Gastroesophageal sphincter (tissue), 4 donors: Measurements from ENCODE around the gene NAB2. TPM values are rescaled to one million over a fixed set of nuclear protein-coding genes. Genes with fewer than 3 reads are reported as not detected.

Experiments
- ATAC-seq: fragments of 150-250 bp; one replicate; pipeline ENCODE4 v1.9.1; 2016; ENCODE audit warnings: mild to moderate bottlenecking, moderate library complexity
- H3K27ac ChIP-seq, 4 donors: fragments of 200-600 bp; sonication (generic) in 3 of 4; 1 replicate in 3 of 4; 2 replicates in 1 of 4; pipeline ENCODE4 v1.5.1; 2016 to 2019
- H3K27me3 ChIP-seq: fragments of 200-600 bp; sonication (generic); one replicate; pipeline ENCODE4 v1.5.1; 2019
- H3K36me3 ChIP-seq, 2 donors: fragments of 200-600 bp; sonication (generic); one replicate each; pipeline ENCODE4 v1.5.1; 2019; ENCODE audit warnings: control low read depth in 1 of 2
- H3K4me1 ChIP-seq, 3 donors: fragments of 200-600 bp; sonication (generic); 1 replicate in 2 of 3; 2 replicates in 1 of 3; pipeline ENCODE4 v1.5.1; 2016 to 2019; ENCODE audit warnings: control low read depth in 2 of 3
- H3K4me3 ChIP-seq, 2 donors: fragments of 200-600 bp; sonication (generic); one replicate each; pipeline ENCODE4 v1.5.1; 2019; ENCODE audit warnings: mild to moderate bottlenecking in 1 of 2, moderate library complexity in 1 of 2
- H3K9me3 ChIP-seq, 3 donors: fragments of 200-600 bp; sonication (generic); one replicate each; pipeline ENCODE4 v1.5.1; 2017 to 2019; ENCODE audit warnings: control low read depth in 2 of 3
- EP300 ChIP-seq: sonication (generic); formaldehyde crosslinking; IDR thresholded peaks from one replicate; pipeline ENCODE4 v1.6.1; 2017; ENCODE audit warnings: antibody characterized with exemption, mild to moderate bottlenecking
- POLR2A ChIP-seq, 2 donors: fragments of 450-650 bp; IDR thresholded peaks; one replicate each; pipeline ENCODE4 v1.6.1; 2017; ENCODE audit warnings: antibody characterized with exemption in 2 of 2, mild to moderate bottlenecking in 2 of 2, moderate library complexity in 1 of 2
- POLR2AphosphoS5 ChIP-seq: sonication (generic); formaldehyde crosslinking; IDR thresholded peaks from one replicate; pipeline ENCODE4 v1.6.1; 2017; ENCODE audit warnings: antibody characterized with exemption
- WGBS, 2 donors: methylation state at CpG; one replicate each; pipeline ENCODE4 v1.1.5; 2018; ENCODE audit warnings: low coverage in 1 of 2; 5-methylcytosine and 5-hydroxymethylcytosine counted together
- total RNA-seq, 4 donors: library from RNA; depleted of rRNA; stranded (reverse); fragments of >200 nt; gene quantifications; one replicate each; pipeline ENCODE4 v1.1.0, GENCODE V29; 2016
- TF ChIP-seq, protein P1 (sequence below), 4 experiments: fragments of 200-600 bp in 2 of 4; fragments of 450-650 bp in 2 of 4; sonication (generic) in 1 of 4; IDR thresholded peaks; one replicate each; pipeline ENCODE4 v1.5.1; 2017 to 2019; ENCODE audit warnings: antibody characterized with exemption in 4 of 4, mild to moderate bottlenecking in 2 of 4, moderate library complexity in 2 of 4

NAB2 gene
- total RNA-seq, 4 donors from 2014 or later, result 30.7 to 41.3 (median 38.8) TPM

DNA sequence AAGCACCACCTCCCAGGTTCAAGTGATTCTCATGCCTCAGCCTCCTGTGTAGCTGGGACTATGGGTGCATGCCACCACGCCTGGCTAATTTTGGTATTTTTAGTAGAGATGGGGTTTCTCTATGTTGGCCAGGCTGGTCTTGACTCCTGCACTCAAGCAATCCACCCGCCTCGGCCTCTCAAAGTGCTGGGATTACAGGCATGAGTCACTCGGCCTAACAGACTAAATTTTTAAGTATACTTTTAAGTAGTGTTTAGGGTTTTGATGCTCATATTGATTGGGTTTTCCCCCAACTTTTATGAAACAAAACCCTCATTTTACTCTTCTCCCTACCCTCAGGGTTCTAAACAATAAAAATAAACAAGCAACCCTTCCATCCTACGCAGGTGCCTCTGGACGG lies 44.4 kb upstream of the NAB2 start:
- H3K27ac ChIP-seq, result no peak overlapping the region
- H3K4me1 ChIP-seq, result no peaks in the 10 kb centered on the region
- peaks cover 15% of the 10 kb centered on the region for H3K27me3 ChIP-seq
- no peaks in the 10 kb centered on the region for H3K9me3 ChIP-seq
- no peak for ATAC-seq
- H3K4me3 ChIP-seq, result no peak overlapping the region
- no peaks in the 10 kb centered on the region for H3K36me3 ChIP-seq
- TF ChIP-seq EP300, result no peak
- no peak for TF ChIP-seq POLR2A (IDR thresholded peaks at IDR 0.05)
- no peak for TF ChIP-seq POLR2AphosphoS5
- TF ChIP-seq, protein P1, sequence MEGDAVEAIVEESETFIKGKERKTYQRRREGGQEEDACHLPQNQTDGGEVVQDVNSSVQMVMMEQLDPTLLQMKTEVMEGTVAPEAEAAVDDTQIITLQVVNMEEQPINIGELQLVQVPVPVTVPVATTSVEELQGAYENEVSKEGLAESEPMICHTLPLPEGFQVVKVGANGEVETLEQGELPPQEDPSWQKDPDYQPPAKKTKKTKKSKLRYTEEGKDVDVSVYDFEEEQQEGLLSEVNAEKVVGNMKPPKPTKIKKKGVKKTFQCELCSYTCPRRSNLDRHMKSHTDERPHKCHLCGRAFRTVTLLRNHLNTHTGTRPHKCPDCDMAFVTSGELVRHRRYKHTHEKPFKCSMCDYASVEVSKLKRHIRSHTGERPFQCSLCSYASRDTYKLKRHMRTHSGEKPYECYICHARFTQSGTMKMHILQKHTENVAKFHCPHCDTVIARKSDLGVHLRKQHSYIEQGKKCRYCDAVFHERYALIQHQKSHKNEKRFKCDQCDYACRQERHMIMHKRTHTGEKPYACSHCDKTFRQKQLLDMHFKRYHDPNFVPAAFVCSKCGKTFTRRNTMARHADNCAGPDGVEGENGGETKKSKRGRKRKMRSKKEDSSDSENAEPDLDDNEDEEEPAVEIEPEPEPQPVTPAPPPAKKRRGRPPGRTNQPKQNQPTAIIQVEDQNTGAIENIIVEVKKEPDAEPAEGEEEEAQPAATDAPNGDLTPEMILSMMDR (IDR thresholded peaks at IDR 0.05), result no peak
- WGBS, 2 donors, result 94% methylated on average over 5 of the region's 6 CpGs; no CpG with 5 or more reads in 1 of the 2 donors

DNA sequence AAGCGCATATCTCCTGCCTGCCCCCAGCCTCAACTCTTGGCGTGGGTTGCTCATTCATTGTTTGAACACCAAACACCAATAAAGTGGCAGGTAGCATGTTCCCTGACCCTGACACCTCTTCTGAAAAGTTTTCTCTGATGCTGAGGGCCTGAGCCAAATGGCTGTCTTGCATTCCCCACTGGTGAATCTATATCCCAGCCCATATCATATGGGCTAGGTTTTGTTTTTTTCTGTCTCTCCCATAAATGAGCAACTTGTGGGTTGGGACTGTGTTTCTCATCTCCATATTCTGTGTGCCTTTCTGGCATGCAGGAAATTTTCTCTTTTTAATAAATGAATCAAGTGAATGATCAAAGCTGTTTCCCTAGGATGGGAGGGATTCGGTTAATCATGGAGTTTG lies 44.0 kb upstream of the NAB2 start:
- Histone ChIP-seq H3K27ac (no peak overlapping the region), H3K36me3 (no peaks in the 10 kb centered on the region), H3K4me3 (no peak overlapping the region), H3K9me3 (no peaks in the 10 kb centered on the region), H3K4me1 (no peaks in the 10 kb centered on the region), H3K27me3 (peaks cover 15% of the 10 kb centered on the region)
- 100% methylated on average over 3 of the region's 3 CpGs; no CpG with 5 or more reads in 1 of the 2 donors for whole genome bisulfite sequencing, 2 donors
- TF ChIP-seq POLR2A (IDR thresholded peaks at IDR 0.05) (no peak), POLR2AphosphoS5 (no peak)
- no peak for ATAC-seq

DNA sequence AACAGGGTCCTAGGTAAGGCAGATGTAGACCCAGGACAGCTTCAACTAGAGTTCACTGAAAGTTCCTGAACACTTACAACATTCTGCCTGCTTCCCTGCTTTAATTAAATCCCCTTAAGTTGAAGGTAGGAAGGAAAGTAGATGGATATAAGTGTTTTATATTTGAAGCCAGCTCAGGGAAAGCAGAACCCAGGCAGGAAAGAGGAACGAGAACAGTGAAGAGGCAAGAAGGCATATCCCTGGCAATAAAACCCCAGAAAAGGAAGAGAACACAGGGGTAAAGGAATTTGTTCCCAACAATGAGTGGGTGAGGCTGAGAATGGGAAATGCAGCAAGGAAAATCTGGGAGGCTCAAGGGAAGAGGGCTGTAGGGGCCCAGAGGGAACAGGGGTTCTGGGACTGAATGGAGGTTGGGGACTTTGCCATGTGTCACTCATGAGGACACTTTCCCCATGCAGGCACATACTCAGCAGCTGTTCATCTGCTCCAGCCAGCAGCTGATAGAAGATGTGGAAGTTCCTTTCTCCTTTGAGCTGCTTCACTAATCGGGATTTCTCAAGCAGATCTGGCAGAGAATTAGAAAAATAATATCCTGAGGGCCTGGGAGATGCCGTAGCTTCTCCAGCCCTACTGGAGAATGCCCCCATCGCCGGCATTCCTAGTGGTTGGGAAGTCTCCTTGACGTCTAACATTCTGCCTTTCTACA lies 42.7 kb upstream of the NAB2 start:
- H3K27me3 ChIP-seq, result peaks cover 15% of the 10 kb centered on the region
- WGBS, 2 donors, result 53 to 63% methylated on average over 3 to 4 of the region's 6 CpGs
- ATAC-seq, result no peak

DNA sequence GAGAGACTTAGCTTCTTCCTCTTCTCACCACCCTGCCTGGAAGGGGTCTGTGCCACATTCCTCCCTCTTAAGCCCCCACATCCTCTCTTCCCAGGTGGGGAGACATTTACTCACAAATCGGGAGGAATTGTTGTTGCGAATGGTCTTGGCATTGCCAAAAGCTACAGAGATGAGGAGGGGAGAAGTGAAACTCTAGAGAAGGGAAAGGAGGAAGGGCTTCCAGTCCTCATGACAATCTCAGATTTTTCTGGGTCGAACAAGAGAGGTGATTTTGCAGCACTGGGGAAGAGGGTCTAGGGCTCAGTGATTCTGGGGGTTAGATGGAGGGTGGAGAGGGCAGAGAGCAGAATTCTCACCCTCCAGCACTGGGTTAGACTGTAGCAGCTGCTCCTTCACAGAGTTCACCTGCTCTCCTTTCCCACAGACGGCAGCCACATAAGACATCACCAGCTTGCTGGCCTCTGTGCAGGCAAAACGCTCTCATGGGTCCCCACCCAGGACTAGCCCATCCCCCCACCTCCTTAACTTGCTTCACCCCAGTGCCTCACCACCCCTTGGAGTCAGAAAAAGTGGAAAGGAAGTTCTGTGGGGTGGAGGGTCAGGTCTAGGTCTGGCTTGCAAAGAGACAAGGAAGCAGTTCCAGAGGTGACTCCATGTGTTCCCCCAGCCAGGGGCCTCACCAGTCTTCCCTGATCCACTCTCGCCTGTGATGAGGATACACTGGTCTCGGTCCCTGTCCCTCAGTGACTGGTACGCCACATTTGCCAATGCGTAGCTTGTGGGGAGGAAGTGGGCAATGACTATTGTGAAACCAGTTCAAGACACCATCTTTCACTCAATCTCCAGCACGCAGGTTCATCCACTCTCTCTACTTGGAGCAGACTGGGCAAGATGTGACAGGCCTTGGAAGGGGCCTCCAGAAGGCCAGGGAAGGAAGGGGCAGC lies 41.7 kb upstream of the NAB2 start:
- TF ChIP-seq, protein P1 (IDR thresholded peaks at IDR 0.05), result no peak
- TF ChIP-seq POLR2AphosphoS5, result no peak
- TF ChIP-seq EP300, result no peak
- TF ChIP-seq POLR2A (IDR thresholded peaks at IDR 0.05), result no peak
- H3K4me3 ChIP-seq, result no peak overlapping the region
- no peak for ATAC-seq
- peaks cover 15% of the 10 kb centered on the region for H3K27me3 ChIP-seq
- no peaks in the 10 kb centered on the region for H3K9me3 ChIP-seq
- H3K27ac ChIP-seq, result no peak overlapping the region
- no peaks in the 10 kb centered on the region for H3K36me3 ChIP-seq
- 71 to 75% methylated on average over 1 to 9 of the region's 10 CpGs for WGBS, 2 donors
- H3K4me1 ChIP-seq, result no peaks in the 10 kb centered on the region

More for the DNA sequence above, 42.7 kb upstream of the NAB2 start:
- H3K27ac ChIP-seq, result no peak overlapping the region
- H3K4me3 ChIP-seq, result no peak overlapping the region
- no peaks in the 10 kb centered on the region for H3K9me3 ChIP-seq
- H3K4me1 ChIP-seq, result no peaks in the 10 kb centered on the region
- no peak for TF ChIP-seq EP300
- TF ChIP-seq, protein P1 (IDR thresholded peaks at IDR 0.05), result no peak
- TF ChIP-seq POLR2AphosphoS5, result no peak
- TF ChIP-seq POLR2A (IDR thresholded peaks at IDR 0.05), result no peak
- H3K36me3 ChIP-seq, result no peaks in the 10 kb centered on the region

DNA sequence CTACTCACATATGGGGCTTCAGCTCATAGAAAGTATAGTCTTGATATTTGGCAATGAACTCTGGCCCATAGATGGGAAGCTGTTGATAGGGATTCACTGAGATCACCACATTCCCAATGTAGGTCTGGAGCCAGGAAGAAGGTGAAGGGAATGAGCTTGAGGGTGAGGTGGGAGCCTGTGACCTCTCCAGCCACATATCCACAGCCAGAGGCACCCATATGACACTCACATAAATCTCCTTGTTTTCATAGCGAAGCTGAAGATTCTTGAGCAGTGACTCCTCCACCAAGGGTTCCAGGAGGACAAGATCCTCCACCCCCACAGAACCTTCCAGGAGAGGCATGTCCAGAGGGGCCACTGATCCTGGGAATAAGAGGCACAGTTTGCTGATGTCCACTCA lies 40.9 kb upstream of the NAB2 start:
- ATAC-seq, result no peak
- no peaks in the 10 kb centered on the region for H3K36me3 ChIP-seq
- H3K4me1 ChIP-seq, result no peaks in the 10 kb centered on the region
- H3K9me3 ChIP-seq, result no peaks in the 10 kb centered on the region
- no peak overlapping the region for H3K27ac ChIP-seq
- no peak overlapping the region for H3K4me3 ChIP-seq
- H3K27me3 ChIP-seq, result peaks cover 13% of the 10 kb centered on the region
- TF ChIP-seq POLR2AphosphoS5, result no peak
- no peak for TF ChIP-seq POLR2A (IDR thresholded peaks at IDR 0.05)
- TF ChIP-seq EP300, result no peak
- TF ChIP-seq, protein P1 (IDR thresholded peaks at IDR 0.05), result no peak
- WGBS, 2 donors, result 75 to 80% methylated on average over 1 of the region's 1 CpG
